Loucy (cell line): ENCODE results near the gene IPMK.

Experiments
- CTCF ChIP-seq: fragments of 200-600 bp; sonication (generic); conservative IDR thresholded peaks from 2 replicates; pipeline ENCODE4 v1.5.1; 2014; ENCODE audit warnings: mild to moderate bottlenecking, antibody characterized with exemption, low read length
- EZH2phosphoT487 ChIP-seq: fragments of 200-600 bp; IDR thresholded peaks from 2 replicates; pipeline ENCODE4 v1.6.1; 2018; ENCODE audit warnings: antibody characterized with exemption, mild to moderate bottlenecking, moderate library complexity, borderline replicate concordance

GRCh38 chr10:58243269-58243668 lies 24.4 kb downstream of the IPMK start:
- TF ChIP-seq CTCF (no peak), EZH2phosphoT487 (no peak)
